H1 (cell line): ENCODE results near the gene CPNE4. TPM values are rescaled to one million over a fixed set of nuclear protein-coding genes. Genes with fewer than 3 reads are reported as not detected.

Experiments used
- CTCF ChIA-PET: fragments of 300-600 bp; sonication (Branson Sonifier 250); formaldehyde crosslinking; loops from one replicate; lab custom pipeline; 2021; ENCODE audit not compliant: partially characterized antibody; lab: Charles Lee
- POLR2A ChIA-PET: fragments of 300-600 bp; sonication (Branson Sonifier 250); formaldehyde crosslinking; loops from one replicate; lab custom pipeline; 2021; ENCODE audit warnings: inconsistent platforms; ENCODE audit not compliant: partially characterized antibody; lab: Charles Lee
- DNase-seq, 2 experiments: peaks; one replicate each; pipeline versions ENCODE4 v3.0.0 to v3.0.0-alpha.2; 2010 to 2022; ENCODE audit warnings: low spot score in 2 of 2, low read depth in 1 of 2, mixed read lengths in 1 of 2
- FAIRE-seq: peaks from 2 replicates; lab custom pipeline; 2011; peaks lifted over from hg19 to GRCh38; lab: Jason Lieb, UNC
- H2AFZ ChIP-seq: 2 replicates; pipeline ENCODE4 v1.8.1; 2012; ENCODE audit warnings: low read length, inconsistent platforms
- H2AK5ac ChIP-seq: 2 replicates; pipeline ENCODE4 v1.6.1; 2013; ENCODE audit warnings: low read depth, low read length
- H2BK120ac ChIP-seq: replicated peaks from 2 replicates; pipeline ENCODE3; 2013; ENCODE audit warnings: low read depth, low read length, inconsistent platforms
- H2BK12ac ChIP-seq: 2 replicates; pipeline ENCODE4 v1.6.1; 2013; ENCODE audit warnings: low read depth, low read length
- H2BK15ac ChIP-seq: 2 replicates; pipeline ENCODE4 v1.6.1; 2013; ENCODE audit warnings: low read length
- H2BK20ac ChIP-seq: 2 replicates; pipeline ENCODE4 v1.6.1; 2013; ENCODE audit warnings: low read length
- H2BK5ac ChIP-seq: 2 replicates; pipeline ENCODE4 v1.6.1; 2013; ENCODE audit warnings: low read depth, low read length
- H3K14ac ChIP-seq: 2 replicates; pipeline ENCODE4 v1.6.1; 2013; ENCODE audit warnings: inconsistent platforms; ENCODE audit not compliant: insufficient read length
- H3K18ac ChIP-seq: 2 replicates; pipeline ENCODE4 v1.6.1; 2013; ENCODE audit warnings: low read length; ENCODE audit errors: extremely low read depth
- H3K23ac ChIP-seq: 2 replicates; pipeline ENCODE4 v1.6.1; 2013; ENCODE audit warnings: inconsistent platforms; ENCODE audit not compliant: insufficient read length
- H3K23me2 ChIP-seq: 2 replicates; pipeline ENCODE4 v1.6.1; 2013; ENCODE audit warnings: low read depth, low read length
- H3K27ac ChIP-seq: 2 replicates; pipeline ENCODE4 v1.6.1; 2011; ENCODE audit warnings: low read depth, low read length, inconsistent platforms
- H3K27me3 ChIP-seq, 4 experiments: replicated peaks in 1 of 4; 1 replicate in 1 of 4; 2 replicates in 3 of 4; pipeline versions ENCODE4 v1.6.1 to v1.8.1; 2011 to 2013; ENCODE audit warnings: low read length in 3 of 4, mild to moderate bottlenecking in 3 of 4, inconsistent platforms in 2 of 4, mixed read lengths in 2 of 4, moderate library complexity in 1 of 4; ENCODE audit not compliant: control insufficient read depth in 3 of 4, insufficient read depth in 3 of 4; ENCODE audit errors: extremely low read depth in 1 of 4
- H3K36me3 ChIP-seq, 4 experiments: 2 replicates each; pipeline versions ENCODE4 v1.6.1 to v1.8.1; 2011 to 2013; ENCODE audit warnings: mild to moderate bottlenecking in 4 of 4, low read length in 3 of 4, moderate library complexity in 2 of 4, control low read depth in 1 of 4, inconsistent platforms in 1 of 4; ENCODE audit not compliant: insufficient read depth in 4 of 4, control insufficient read depth in 2 of 4
- H3K4ac ChIP-seq: replicated peaks from 2 replicates; pipeline ENCODE3; 2013; ENCODE audit warnings: low read length, low read depth, mixed read lengths, inconsistent platforms; ENCODE audit not compliant: insufficient read length
- H3K4me1 ChIP-seq, 4 experiments: replicated peaks in 1 of 4; 1 replicate in 1 of 4; 2 replicates in 3 of 4; pipeline versions ENCODE4 v1.6.1 to v1.8.1; 2011 to 2013; ENCODE audit warnings: low read length in 3 of 4, inconsistent platforms in 2 of 4, mixed read lengths in 1 of 4; ENCODE audit not compliant: insufficient read depth in 4 of 4, control insufficient read depth in 3 of 4
- H3K4me2 ChIP-seq, 2 experiments: 2 replicates each; pipeline versions ENCODE4 v1.6.1 to v1.8.1; 2011 to 2013; ENCODE audit warnings: low read depth in 2 of 2, low read length in 2 of 2, control low read depth in 1 of 2, inconsistent platforms in 1 of 2, mild to moderate bottlenecking in 1 of 2; ENCODE audit not compliant: insufficient read depth in 1 of 2
- H3K4me3 ChIP-seq, 4 experiments: fragments of 200-600, 300-600 bp in 1 of 4; sonication (generic), shearing (Covaris generic), sonication (Bioruptor Twin) in 1 of 4; 2 replicates each; pipeline versions ENCODE4 v1.5.1 to v1.8.1; 2011 to 2016; ENCODE audit warnings: low read length in 4 of 4, low read depth in 3 of 4, control low read depth in 2 of 4, inconsistent platforms in 2 of 4, mild to moderate bottlenecking in 2 of 4, mixed read lengths in 1 of 4, moderate library complexity in 1 of 4; ENCODE audit not compliant: insufficient read depth in 2 of 4; ENCODE audit errors: extremely low read depth in 1 of 4
- H3K56ac ChIP-seq: replicated peaks from 2 replicates; pipeline ENCODE3; 2013; ENCODE audit warnings: low read depth, mild to moderate bottlenecking, mixed read lengths, low read length, inconsistent platforms; ENCODE audit not compliant: insufficient read length
- H3K79me1 ChIP-seq: 2 replicates; pipeline ENCODE4 v1.6.1; 2013; ENCODE audit warnings: low read depth, low read length, control low read depth
- H3K79me2 ChIP-seq, 2 experiments: 2 replicates each; pipeline versions ENCODE4 v1.6.1 to v1.8.1; 2012 to 2013; ENCODE audit warnings: low read length in 2 of 2, mild to moderate bottlenecking in 2 of 2, inconsistent platforms in 1 of 2; ENCODE audit not compliant: insufficient read depth in 2 of 2, control insufficient read depth in 1 of 2
- H3K9ac ChIP-seq, 4 experiments: replicated peaks in 1 of 4; 1 replicate in 1 of 4; 2 replicates in 3 of 4; pipeline versions ENCODE4 v1.6.1 to v1.8.1; 2011 to 2013; ENCODE audit warnings: low read depth in 3 of 4, low read length in 3 of 4, control low read depth in 2 of 4, mild to moderate bottlenecking in 2 of 4, moderate library complexity in 2 of 4, inconsistent platforms in 1 of 4; ENCODE audit errors: extremely low read depth in 1 of 4
- H3K9me3 ChIP-seq, 2 experiments: 2 replicates each; pipeline versions ENCODE4 v1.6.1 to v1.8.1; 2012 to 2013; ENCODE audit warnings: mild to moderate bottlenecking in 2 of 2, moderate library complexity in 2 of 2, control low read depth in 1 of 2, inconsistent platforms in 1 of 2, low read depth in 1 of 2, low read length in 1 of 2, mixed read lengths in 1 of 2; ENCODE audit not compliant: insufficient read depth in 2 of 2
- H4K20me1 ChIP-seq, 2 experiments: replicated peaks in 1 of 2; 2 replicates each; pipeline versions ENCODE3 to v1.8.1; 2011 to 2013; ENCODE audit warnings: inconsistent platforms in 2 of 2, low read length in 2 of 2, mild to moderate bottlenecking in 1 of 2; ENCODE audit not compliant: insufficient read depth in 2 of 2, control insufficient read depth in 1 of 2
- H4K5ac ChIP-seq: 2 replicates; pipeline ENCODE4 v1.6.1; 2013; ENCODE audit warnings: low read length, low read depth, mixed read lengths, inconsistent platforms; ENCODE audit not compliant: insufficient read length
- H4K8ac ChIP-seq: 2 replicates; pipeline ENCODE4 v1.8.0; 2013; ENCODE audit warnings: mild to moderate bottlenecking, moderate library complexity, low read length, inconsistent platforms; ENCODE audit not compliant: insufficient read depth; ENCODE audit errors: extremely low read depth
- H4K91ac ChIP-seq: replicated peaks from 2 replicates; pipeline ENCODE3; 2013; ENCODE audit warnings: low read length, mixed read lengths, inconsistent platforms; ENCODE audit not compliant: insufficient read length
- ATF2 ChIP-seq: IDR thresholded peaks from 2 replicates; pipeline ENCODE4 v1.6.1; 2012; ENCODE audit warnings: low read length, inconsistent platforms
- CHD2 ChIP-seq: IDR thresholded peaks from 2 replicates; pipeline ENCODE4 v1.6.1; 2012; ENCODE audit warnings: low read length, improper control_type of control experiment
- EGR1 ChIP-seq: IDR thresholded peaks from 2 replicates; pipeline ENCODE4 v1.6.1; 2011; ENCODE audit warnings: low read depth, low read length, borderline replicate concordance
- EZH2 ChIP-seq: fragments of 200-600 bp; sonication (generic); IDR thresholded peaks from 2 replicates; pipeline ENCODE4 v1.7.1; 2012; ENCODE audit warnings: low read depth, mild to moderate bottlenecking, moderate library complexity, low read length, inconsistent platforms; ENCODE audit not compliant: severe bottlenecking
- GABPA ChIP-seq: IDR thresholded peaks from 2 replicates; pipeline ENCODE4 v1.6.1; 2011; ENCODE audit warnings: mild to moderate bottlenecking, low read length, moderate library complexity, borderline replicate concordance; ENCODE audit not compliant: insufficient read depth
- HDAC2 ChIP-seq, 2 experiments: fragments of 300-600 bp in 1 of 2; sonication (generic) in 1 of 2; IDR thresholded peaks; 2 replicates each; pipeline ENCODE4 v1.6.1; 2011 to 2012; ENCODE audit warnings: low read depth in 2 of 2, low read length in 2 of 2, mild to moderate bottlenecking in 2 of 2, moderate library complexity in 2 of 2, borderline replicate concordance in 1 of 2, inconsistent platforms in 1 of 2
- NANOG ChIP-seq: IDR thresholded peaks from 2 replicates; pipeline ENCODE4 v1.6.1; 2011; ENCODE audit warnings: low read length, low read depth, mild to moderate bottlenecking, inconsistent platforms; ENCODE audit not compliant: insufficient read depth, poor library complexity, severe bottlenecking
- RAD21 ChIP-seq, 2 experiments: IDR thresholded peaks in 1 of 2; conservative IDR thresholded peaks in 1 of 2; 2 replicates each; pipeline ENCODE4 v1.6.1; 2011; ENCODE audit warnings: low read depth in 2 of 2, low read length in 2 of 2, improper control_type of control experiment in 1 of 2, inconsistent platforms in 1 of 2, mild to moderate bottlenecking in 1 of 2, moderate library complexity in 1 of 2
- SIRT6 ChIP-seq: IDR thresholded peaks from one replicate; pipeline ENCODE4 v1.7.1; 2012; ENCODE audit warnings: low read length, inconsistent platforms
- SP1 ChIP-seq: IDR thresholded peaks from 2 replicates; pipeline ENCODE4 v1.6.1; 2011; ENCODE audit warnings: low read depth, low read length
- SUZ12 ChIP-seq: fragments of 200-600 bp; sonication (generic); IDR thresholded peaks from 2 replicates; pipeline ENCODE4 v1.6.1; 2012; ENCODE audit warnings: mild to moderate bottlenecking, inconsistent platforms, low read length, moderate library complexity, mixed read lengths
- TAF1 ChIP-seq: IDR thresholded peaks from 2 replicates; pipeline ENCODE4 v1.6.1; 2011; ENCODE audit warnings: mild to moderate bottlenecking, low read depth, low read length
- WGBS, 2 experiments: shearing (Covaris generic) in 1 of 2; methylation state at CpG; one replicate each; pipeline versions ENCODE4 v1.1.6 to v1.1.7; 2013 to 2015; ENCODE audit warnings: low lambda C conversion rate in 2 of 2, mixed read lengths in 2 of 2, inconsistent platforms in 1 of 2, low coverage in 1 of 2, missing lambda C conversion rate in 1 of 2; ENCODE audit not compliant: insufficient replicate concordance in 2 of 2, insufficient coverage in 1 of 2, insufficient read length in 1 of 2; ENCODE audit errors: extremely low coverage in 1 of 2, missing lambda C conversion rate in 1 of 2; 5-methylcytosine and 5-hydroxymethylcytosine counted together
- polyA plus RNA-seq, 7 experiments: library from polyadenylated mRNA; depleted of rRNA in 3 of 7; stranded (reverse) in 5 of 7; unstranded in 2 of 7; fragments of >200 nt in 5 of 7; fragments of 200-250 nt in 2 of 7; gene quantifications; 1 replicate in 5 of 7; 2 replicates in 1 of 7; 4 replicates in 1 of 7; pipeline versions ENCODE4 v1.2.1 to v1.2.3, GENCODE V29; 2011 to 2013; ENCODE audit warnings: missing spikeins in 2 of 7, mixed read lengths in 2 of 7
- total RNA-seq: library from RNA; stranded (reverse); fragmentation: NEBNext Ultra II Directional; extraction: Animal tissue kit (Norgen Biotek cat#: 25700); gene quantifications from 2 replicates; pipeline ENCODE4 v1.2.1, GENCODE V29; 2021

The CPNE4 gene
- total and polyA plus RNA-seq, 2 of the 8 experiments (the other 6 are each of a cell fraction or from before 2014, with no cell fraction given), result 0.82 to 3.8 TPM

GRCh38 chr3:131797776-131798175 is 237.0 kb downstream of the CPNE4 start:
- ChIA-PET POLR2A (interaction anchor here (0.6 kb wide), 1 partner anchor 15 kb away, joined by 3 read pairs; no protein-coding TSS in a partner anchor), CTCF (interaction anchor here (0.6 to 6.9 kb wide), 9 partner anchors 9 to 413 kb away, joined by 3 to 83 read pairs (median 26); no protein-coding TSS in a partner anchor)
- Histone ChIP-seq H2BK120ac (no peak overlapping the region), H3K27ac (no peak overlapping the region), H3K4me1 (peaks cover 2 to 16% (median 12%) of the 10 kb centered on the region in 4 experiments; a peak in 5 of 7 replicates), H4K91ac (peak overlapping the region; percentile 6), H2BK15ac (no peak overlapping the region), H3K56ac (no peak overlapping the region), H3K79me2 (no peaks in the 10 kb centered on the region), H3K9me3 (no peaks in the 10 kb centered on the region), H3K14ac (no peak overlapping the region), H3K4me2 (no peak overlapping the region), H3K79me1 (no peaks in the 10 kb centered on the region), H2BK12ac (0 out of 2 replicates have a peak overlapping the region, but pooled peaks have one; percentile 46), H4K20me1 (no peaks in the 10 kb centered on the region), H3K4ac (no peak overlapping the region), H4K5ac (no peak overlapping the region), H3K9ac (no peak overlapping the region), H3K27me3 (no peaks in the 10 kb centered on the region), H2AFZ (no peak overlapping the region), H2AK5ac (no peak overlapping the region), H2BK20ac (no peak overlapping the region), H3K18ac (no peak overlapping the region), H4K8ac (no peak overlapping the region), H3K23me2 (no peaks in the 10 kb centered on the region), H3K4me3 (no peak overlapping the region), H3K23ac (no peak overlapping the region), H3K36me3 (no peaks in the 10 kb centered on the region), H2BK5ac (no peak overlapping the region)
- 93% methylated on average over 1 of the region's 1 CpG; no CpG with 5 or more reads in 1 of the 2 experiments for WGBS, 2 experiments
- DNase-seq (no peak), FAIRE-seq (no peak)
- TF ChIP-seq ATF2, result no peak
- TF ChIP-seq TAF1, result no peak
- TF ChIP-seq SP1, result no peak
- TF ChIP-seq NANOG, result no peak
- TF ChIP-seq EZH2, result no peak
- no peak for TF ChIP-seq CHD2
- TF ChIP-seq GABPA, result no peak
- TF ChIP-seq SUZ12, result no peak
- no peak for TF ChIP-seq SIRT6
- TF ChIP-seq HDAC2 (IDR thresholded peaks at IDR 0.05; ENCODE audit: borderline replicate concordance in 1 of 2, low read depth in 2 of 2, low read length in 2 of 2), result no peak
- TF ChIP-seq RAD21 (IDR thresholded peaks at IDR 0.05 in 1 of 2, conservative IDR thresholded peaks at IDR 0.05 in 1 of 2; ENCODE audit: low read depth in 2 of 2, low read length in 2 of 2), result no peak
- TF ChIP-seq EGR1, result no peak
